ENCODE results near the gene NDUFS6.

NDUFS6 gene

DNA sequence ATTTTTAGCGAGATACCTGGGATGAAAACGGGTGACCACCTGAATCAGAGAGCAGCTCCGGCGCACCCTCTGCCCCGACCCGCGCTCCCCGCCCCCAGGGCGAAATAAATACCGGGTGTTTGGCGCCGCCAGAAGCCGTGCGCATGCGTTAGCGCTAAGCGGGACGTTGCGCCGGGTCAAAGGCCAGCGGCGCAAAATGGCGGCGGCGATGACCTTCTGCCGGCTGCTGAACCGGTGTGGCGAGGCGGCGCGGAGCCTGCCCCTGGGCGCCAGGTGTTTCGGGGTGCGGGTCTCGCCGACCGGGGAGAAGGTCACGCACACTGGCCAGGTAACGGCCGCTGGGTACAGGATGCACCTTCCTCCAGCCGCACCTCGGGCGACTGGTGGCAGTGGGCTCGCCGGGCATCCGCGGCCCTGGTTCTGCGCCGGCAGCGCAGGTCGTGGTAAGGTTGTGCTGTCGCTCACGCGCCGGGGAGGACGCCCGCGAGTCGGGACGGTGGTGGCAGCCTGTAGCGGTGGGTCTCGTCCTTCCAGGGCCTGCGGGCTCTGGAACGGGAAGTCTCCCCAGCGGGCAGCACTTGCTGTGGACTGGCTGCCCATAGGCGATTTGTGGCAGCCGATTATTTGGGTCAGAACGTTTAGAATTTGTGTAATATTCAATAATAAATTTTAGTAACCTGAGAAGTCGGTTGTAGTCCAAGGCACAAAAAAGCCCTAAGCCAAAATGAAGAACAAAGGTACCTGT lies at the start of gene NDUFS6:
Gene NDUFS6 (plus strand): TSS at position 186 of the 745 bp plus-strand sequence. CDS start 11 bp downstream, at position 197.
- in situ Hi-C loops (cut with HindIII; ENCODE audit: low sequenced_read_pairs): no loop called here

DNA sequence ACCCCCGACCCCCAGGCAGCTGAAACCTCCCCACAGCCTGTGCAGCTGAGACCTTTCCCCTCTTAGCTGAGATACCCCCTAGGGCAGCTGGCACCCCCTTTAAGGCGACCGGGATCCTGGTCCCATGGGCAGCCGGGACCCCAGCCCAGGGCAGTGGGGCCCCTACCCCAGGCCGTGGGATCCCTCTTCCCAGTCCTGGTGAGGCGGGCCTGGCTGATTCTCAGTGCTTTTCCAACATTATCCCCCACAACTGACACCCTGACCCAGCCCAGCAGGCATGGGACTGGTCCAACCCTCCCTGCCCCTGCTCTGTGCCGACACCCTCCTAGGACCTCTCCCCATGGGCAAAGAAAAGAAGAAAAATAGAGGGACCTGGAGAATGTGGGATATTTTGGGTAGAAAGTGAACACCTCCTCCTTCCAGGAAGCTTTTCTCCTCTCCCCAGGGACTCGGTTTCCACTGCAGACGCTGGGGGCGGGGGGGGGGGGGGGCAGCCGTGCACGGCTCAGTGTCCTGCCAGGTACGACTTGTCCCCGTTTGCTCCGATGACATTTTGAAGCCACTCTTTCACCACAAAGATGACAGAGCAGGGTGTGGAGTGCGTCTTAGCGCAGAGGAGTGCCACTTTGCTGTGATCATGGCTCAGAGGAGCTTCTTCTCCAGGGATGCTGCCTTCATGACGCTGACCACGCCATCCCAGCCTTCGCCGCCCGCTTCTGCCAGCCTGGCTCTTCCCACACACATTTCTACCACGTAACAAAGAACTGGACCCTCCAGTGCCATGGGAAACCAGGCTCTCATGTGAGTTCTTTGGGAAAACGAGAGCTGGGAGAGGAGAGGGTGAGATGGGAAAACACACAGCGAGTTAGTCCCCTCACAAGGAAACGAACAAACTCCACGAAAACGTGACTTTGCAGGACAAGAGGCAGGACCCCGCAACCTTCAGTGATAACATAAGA lies 49.1 kb upstream of the NDUFS6 start:
- in situ Hi-C loops (cut with HindIII; ENCODE audit: low sequenced_read_pairs): loop anchor here (25.0 kb wide), 1 partner anchor 235 kb away; no protein-coding TSS in a partner anchor

DNA sequence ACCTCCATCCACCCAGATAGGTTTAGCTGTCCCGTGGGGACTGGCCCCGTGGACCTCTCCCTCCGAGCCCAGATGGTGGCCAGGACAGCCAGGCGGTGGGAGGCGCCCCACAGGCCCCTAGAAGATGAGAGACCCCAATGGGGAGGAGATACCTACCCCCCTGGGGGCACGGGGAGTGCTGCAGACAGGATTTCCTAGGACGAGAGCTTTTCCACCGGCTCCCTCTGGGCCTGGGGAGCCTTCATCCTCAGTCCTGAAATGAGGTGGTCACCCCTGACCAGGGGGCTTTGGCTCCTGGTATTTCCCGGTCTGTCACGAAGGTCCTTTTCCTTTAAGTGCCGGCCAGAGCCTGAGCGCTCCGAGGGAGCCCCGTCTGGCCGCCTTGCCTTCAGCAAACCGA lies 48.3 kb upstream of the NDUFS6 start:
- in situ Hi-C loops (cut with HindIII; ENCODE audit: low sequenced_read_pairs): loop anchor here (25.0 kb wide), 1 partner anchor 234 kb away; no protein-coding TSS in a partner anchor

DNA sequence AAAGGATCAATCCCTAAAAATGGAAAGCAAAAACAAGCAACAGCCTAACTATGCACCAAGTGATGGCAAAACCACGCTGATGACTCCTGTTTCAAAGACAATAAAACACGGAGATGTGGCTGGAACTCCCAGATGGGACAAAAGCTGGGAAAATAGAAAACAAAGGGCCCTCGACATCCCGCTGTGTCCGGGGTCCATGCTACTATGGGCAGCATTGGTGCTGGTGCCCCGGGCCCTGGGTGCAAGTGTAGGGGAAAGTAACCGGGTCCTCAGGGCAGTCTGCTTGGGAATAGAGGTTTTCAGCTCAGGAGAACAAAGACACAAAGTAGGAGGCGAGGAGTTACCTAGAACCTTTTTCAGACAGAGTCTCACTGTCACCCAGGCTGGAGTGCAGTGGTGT lies 47.7 kb upstream of the NDUFS6 start:
- in situ Hi-C loops (cut with HindIII; ENCODE audit: low sequenced_read_pairs): loop anchor here (25.0 kb wide), 1 partner anchor 234 kb away; no protein-coding TSS in a partner anchor

DNA sequence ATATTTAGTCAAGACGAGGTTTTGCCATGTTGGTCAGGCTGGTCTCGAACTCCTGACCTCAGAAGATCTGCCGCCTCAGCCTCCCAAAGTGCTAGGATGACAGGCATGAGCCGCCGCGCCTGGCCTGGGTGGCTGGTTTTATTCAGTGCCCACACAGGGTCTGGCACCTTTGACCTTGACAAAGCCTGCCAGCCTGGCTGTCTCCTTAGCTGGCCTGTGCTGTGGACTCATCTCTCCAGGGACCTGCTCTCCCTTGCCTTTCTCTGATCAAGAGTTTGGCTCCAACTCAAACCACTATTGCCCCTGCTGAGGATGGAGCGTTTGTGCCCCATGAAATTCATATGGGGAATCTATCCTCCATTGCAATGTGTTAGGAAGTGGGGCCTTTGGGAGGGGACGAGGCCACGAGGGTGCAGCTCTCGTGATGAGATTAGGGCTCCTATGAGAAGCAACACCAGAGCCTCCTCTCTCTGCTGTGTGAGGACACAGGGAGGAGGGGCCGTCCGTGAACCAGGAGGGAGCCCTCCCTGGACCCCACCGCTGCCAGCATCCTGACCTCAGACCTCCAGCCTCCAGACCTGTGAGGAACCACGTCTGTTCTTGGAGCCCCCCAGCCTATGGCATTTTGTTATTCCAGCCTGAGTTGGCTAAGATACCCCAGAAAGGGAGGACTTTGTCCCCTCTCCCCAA lies 46.5 kb upstream of the NDUFS6 start:
- in situ Hi-C loops (cut with HindIII; ENCODE audit: low sequenced_read_pairs): loop anchor here (25.0 kb wide), 1 partner anchor 233 kb away; no protein-coding TSS in a partner anchor

DNA sequence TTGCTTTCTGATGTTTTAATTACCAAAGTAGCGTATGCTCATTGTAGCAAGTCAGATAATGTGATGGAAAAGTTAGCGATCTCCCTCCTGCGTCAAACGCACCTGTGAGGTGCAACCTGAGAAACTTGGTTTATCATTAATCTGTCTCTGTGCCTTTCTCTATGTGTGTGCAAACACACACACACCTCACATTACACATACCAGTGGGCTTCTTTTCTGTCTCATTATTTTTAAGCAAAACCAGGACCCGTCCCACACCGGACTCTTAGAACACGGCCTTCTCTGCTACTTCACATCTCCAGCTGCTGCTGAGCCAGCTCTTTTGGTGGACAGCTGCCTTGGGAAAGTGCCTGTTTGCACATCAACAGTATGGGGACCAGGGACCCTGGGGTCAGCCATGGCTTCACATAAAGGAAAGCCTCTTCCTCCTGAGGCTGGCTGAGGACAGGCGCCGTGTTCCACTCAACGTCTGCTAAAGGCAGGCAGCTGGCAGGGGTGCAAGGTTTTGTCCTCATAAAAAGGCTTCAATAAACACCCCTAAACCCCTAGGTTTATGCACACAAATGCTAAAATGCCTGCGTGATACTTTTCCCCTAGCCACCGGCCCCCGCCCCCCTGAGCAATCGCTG lies 45.8 kb upstream of the NDUFS6 start:
- in situ Hi-C loops (cut with HindIII; ENCODE audit: low sequenced_read_pairs): loop anchor here (25.0 kb wide), 1 partner anchor 232 kb away; no protein-coding TSS in a partner anchor

DNA sequence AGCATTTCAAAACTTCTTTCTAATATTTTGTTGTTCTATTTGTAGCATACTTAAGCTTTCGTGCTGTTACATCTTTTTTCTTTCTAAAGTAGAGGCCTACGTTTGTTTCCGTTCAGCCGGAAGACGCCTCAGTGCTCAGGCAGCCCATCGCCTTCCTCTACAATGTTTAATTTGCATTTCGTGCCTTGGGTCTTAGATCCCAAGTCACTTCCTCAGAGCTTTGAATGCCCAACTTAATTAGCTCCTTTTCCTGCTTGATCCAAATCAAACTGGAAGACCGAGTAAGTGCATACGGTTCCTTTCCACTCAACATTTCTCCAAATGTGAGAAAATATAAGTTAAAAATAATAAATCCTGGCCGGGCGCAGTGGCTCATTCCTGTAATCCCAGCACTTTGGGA lies 44.7 kb upstream of the NDUFS6 start:
- in situ Hi-C loops (cut with HindIII; ENCODE audit: low sequenced_read_pairs): loop anchor here (25.0 kb wide), 1 partner anchor 231 kb away; no protein-coding TSS in a partner anchor

DNA sequence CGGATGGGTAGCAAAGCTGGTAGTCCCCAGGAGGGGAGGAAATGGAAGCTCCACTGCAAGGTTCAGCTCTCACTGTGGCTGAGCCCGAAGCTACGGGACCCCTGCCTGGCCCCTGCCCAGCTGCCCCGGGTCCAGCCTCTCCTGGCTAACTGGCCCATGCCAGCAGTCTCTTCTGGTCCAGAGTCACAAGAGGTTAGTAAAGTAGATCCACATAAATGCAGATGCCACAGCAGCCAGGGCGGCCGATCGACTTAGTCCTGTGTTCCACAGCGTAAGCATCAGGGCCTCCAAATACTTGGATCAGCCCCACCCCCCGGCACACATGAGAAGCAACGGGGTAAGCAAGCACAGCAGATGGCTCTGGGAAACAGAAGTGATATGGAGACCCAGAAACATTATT lies 43.7 kb upstream of the NDUFS6 start:
- in situ Hi-C loops (cut with HindIII; ENCODE audit: low sequenced_read_pairs): loop anchor here (25.0 kb wide), 1 partner anchor 230 kb away; no protein-coding TSS in a partner anchor

DNA sequence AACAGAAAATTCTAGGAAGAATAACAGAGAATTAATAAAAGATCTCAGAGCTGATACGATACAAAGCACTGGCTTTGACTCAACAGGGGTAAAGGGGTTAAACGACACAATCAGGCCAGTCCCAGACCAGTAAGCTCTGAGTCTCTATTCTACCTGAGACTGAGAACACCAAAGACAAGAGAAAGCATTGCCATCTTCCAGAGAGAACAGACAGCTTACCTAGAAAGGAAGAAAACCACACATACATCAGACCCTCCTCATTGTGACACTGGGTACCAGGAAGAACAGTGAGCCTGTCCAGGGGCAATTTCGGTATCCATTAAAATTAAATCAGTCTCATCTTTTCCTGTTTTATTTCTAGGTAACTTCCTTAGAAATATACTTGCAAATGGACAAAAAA lies 42.6 kb upstream of the NDUFS6 start:
- in situ Hi-C loops (cut with HindIII; ENCODE audit: low sequenced_read_pairs): loop anchor here (25.0 kb wide), 1 partner anchor 229 kb away; no protein-coding TSS in a partner anchor

DNA sequence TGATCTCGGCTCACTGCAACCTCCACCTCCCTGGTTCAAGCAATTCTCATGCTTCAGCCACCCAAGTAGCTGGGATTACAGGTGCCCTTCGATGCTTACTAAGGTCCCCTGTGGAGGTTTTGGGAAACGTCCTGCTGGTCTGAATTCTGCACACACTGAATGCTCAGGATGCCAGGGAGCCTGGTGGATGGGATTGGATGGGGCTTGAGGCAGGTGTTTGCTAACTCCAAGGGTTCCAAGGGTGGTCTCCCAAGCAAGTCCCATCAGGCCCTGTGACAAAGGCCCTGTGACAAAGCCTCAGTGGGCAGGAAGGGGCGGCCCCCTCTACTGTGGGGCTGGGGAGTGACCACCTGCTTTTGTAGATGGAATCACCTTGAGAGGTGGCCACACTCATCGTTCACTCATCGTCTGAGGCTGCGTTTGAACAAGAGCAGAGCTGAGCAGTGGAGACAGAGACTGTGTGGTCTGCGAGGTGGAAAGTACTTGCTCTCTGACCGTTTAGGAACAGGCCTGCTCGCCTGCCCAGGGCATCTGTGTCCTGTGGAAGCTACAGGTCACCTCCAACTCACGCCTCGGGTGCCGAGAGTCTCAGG lies 41.7 kb upstream of the NDUFS6 start:
- in situ Hi-C loops (cut with HindIII; ENCODE audit: low sequenced_read_pairs): loop anchor here (25.0 kb wide), 1 partner anchor 228 kb away; no protein-coding TSS in a partner anchor

DNA sequence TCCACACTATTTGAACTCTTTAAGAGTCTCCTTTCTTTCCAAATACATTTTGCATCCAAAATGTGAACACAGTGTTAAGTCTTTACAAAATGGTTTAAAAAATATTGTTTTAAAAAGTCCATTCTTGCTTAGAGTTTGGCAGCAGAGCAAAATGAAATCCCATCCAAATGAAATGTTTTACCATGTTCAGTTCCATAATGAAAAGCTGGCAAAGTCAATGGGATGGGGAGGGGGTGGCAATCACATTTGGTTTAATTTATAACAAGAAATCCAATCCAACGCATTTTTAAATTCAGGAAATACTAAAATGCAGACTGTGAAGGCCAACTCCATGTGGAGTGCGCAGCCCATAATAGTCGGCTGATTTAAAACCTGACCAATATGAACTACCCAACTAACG lies 41.0 kb upstream of the NDUFS6 start:
- in situ Hi-C loops (cut with HindIII; ENCODE audit: low sequenced_read_pairs): loop anchor here (25.0 kb wide), 1 partner anchor 227 kb away; no protein-coding TSS in a partner anchor

DNA sequence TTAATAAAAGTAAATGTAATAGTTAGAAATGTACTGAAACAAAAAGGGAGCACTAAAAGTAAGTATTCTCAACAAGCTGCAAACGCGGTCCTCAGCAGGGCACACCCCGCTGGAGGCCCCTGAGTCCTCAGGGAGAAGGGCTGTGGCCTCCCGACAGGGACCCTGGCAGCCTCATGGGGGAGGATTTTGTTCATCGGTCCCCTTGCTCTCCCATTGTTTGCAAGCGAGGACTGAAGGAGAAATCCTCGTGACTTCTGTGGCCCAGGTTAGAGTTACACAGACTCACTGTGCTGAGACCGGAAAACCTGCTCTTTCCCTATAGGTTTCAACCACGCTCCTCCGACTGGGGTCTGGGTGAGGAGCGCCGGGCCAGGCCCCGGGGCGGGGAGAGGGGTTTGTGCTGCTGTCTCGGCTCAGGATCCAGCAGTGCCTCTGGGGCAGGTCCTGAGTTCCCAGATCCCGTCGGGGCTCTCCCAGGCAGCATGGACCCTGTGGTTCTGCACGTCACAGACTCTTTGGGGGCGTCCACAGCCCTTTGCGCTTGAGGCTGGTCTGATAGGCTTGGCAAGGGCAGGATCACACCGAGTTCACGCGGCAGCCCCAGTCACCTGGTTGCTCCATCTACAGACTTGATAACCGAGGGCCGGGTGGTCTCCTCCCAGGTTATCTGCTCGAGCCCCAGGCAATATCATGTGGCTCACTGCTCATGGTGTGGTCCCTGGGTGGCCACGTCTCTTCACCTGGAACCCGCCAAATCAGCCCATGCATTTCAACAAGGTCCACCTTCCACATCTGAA lies 40.4 kb upstream of the NDUFS6 start:
- in situ Hi-C loops (cut with HindIII; ENCODE audit: low sequenced_read_pairs): loop anchor here (25.0 kb wide), 1 partner anchor 226 kb away; no protein-coding TSS in a partner anchor

DNA sequence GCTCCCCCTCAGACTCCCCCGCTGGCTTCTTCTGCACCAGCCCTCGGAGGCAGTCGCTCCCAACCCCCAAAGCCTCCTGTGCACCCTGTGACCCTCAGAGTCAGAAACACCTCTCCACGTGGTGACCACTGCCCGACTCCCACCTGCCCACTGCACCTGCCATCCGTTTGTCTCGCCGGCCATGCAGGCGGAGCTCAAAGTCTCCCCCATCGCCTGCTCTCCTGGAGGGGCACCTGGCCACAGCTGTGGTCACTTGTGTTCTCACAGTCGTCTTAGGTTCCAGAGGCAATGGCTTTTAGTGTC lies 39.8 kb upstream of the NDUFS6 start:
- in situ Hi-C loops (cut with HindIII; ENCODE audit: low sequenced_read_pairs): loop anchor here (25.0 kb wide), 1 partner anchor 226 kb away; no protein-coding TSS in a partner anchor

DNA sequence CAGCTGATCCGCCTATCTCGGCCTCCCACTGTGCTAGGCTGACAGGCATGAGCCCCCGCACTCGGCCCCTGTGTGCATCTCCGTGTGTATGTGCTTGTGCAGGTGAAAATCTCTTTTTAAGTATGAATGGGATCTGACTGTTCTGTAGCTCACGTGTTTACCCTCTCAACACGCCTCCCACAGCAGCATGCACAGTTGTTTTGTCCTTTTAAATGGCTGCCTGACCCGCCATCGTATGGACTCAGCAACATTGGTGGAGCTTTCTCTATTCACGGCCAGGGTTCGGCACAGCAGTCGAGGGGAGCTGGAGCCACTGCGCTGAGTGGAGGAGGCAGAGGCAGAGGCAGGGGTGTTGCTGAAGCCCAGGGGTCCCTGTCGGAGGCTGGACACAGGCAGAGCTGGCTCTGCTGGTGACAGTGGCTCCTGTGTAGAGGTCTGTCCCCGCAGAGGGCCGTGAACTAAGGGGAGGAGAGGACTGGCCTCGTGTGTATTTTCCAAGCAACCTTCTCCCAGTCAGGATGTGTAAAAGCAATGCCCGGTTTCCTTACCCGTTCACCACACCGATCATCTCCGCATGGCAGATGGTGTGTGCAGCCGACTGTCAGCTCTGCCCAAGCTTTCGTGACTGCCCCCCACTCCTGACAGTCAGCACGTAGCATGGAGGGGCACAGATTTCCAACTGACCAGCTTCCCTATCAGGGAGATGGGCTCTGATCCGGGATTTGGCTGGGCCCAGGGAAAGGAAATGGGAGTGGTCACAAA lies 38.9 kb upstream of the NDUFS6 start:
- in situ Hi-C loops (cut with HindIII; ENCODE audit: low sequenced_read_pairs): loop anchor here (25.0 kb wide), 1 partner anchor 225 kb away; no protein-coding TSS in a partner anchor

DNA sequence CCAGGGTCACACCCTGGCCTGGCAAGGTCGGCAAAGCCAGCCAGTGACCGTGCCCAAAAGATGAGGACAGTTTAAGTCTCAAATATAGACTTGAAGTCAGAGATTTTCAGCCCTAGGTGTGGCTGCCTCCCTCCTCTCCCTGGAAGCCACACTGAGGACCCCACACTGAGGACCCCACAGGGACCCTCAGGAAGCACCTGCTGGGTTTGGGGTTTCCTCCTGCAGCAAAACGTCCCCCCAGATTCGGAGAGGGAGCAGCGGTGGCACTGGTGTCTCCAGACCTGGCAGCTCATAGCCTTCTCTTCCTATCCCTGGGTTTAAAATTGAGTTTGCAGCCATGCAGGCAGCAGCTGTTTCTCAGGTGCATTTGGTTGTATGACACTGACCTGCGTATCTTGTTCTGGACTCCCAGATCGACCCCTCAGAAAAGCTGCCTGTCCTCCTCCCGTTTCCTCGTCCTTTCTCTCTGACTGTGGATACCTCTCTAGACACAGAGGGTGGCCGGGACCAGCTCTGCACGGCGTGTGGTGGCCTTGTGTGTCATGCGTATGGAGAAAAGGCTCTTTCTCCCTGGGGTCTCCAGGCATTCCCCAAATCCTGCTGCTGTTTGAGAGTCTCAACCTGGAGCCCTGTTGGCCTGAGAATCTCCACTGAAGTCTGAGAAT lies 38.2 kb upstream of the NDUFS6 start:
- in situ Hi-C loops (cut with HindIII; ENCODE audit: low sequenced_read_pairs): loop anchor here (25.0 kb wide), 1 partner anchor 224 kb away; no protein-coding TSS in a partner anchor

DNA sequence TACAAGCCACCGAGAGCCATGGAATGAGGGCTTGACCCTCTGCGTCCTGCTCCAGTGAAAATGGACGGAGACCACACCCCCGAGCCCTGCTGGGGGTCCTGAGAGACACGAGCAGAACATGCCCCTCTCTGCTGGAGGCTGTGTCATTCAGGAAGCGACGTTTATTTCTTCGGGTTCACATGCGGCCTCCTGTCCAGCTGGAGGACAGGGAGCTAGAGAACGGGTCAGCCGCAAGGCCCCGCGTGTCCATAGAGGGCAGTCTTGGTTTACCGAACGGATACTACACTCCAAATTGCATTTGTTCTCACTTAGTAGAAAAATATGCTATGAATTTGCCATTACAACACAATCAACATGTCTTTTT lies 37.7 kb upstream of the NDUFS6 start:
- in situ Hi-C loops (cut with HindIII; ENCODE audit: low sequenced_read_pairs): loop anchor here (25.0 kb wide), 1 partner anchor 224 kb away; no protein-coding TSS in a partner anchor

DNA sequence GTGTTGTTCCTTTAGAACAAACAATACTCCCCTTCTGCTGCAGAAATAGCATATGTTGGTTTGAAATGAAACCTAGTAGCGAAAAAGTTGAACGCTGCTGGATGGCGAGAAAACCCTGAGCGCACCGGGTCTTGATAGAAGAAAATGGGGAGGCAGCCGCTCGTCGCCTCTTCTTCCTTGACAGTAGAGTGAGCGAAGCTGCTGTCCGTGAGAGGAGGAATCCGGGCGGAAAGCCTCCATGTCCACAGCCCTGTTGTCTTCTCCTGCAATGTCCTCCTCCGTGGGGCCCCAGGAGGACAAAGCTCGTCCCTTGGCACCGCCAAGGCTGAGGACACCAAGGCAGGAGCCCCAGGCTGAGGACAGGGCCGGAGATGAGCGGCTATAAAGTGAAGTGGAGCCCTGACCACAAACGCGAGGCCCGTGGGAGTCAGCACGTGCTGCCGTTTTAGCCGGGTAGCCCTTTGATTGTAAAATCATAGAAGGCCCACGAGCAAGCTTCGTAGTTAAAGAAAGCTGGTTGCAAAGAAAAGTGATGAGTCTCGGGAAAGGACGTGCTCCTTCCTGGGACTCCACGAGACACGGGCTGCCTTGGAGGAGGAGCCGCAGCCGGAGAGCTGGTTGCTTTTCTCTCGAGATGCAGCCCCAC lies 37.1 kb upstream of the NDUFS6 start:
- in situ Hi-C loops (cut with HindIII; ENCODE audit: low sequenced_read_pairs): loop anchor here (25.0 kb wide), 1 partner anchor 223 kb away; no protein-coding TSS in a partner anchor
